ENCODE results near the gene KERA. TPM values are rescaled to one million over a fixed set of nuclear protein-coding genes. Genes with fewer than 3 reads are reported as not detected.

The KERA gene, protein sequence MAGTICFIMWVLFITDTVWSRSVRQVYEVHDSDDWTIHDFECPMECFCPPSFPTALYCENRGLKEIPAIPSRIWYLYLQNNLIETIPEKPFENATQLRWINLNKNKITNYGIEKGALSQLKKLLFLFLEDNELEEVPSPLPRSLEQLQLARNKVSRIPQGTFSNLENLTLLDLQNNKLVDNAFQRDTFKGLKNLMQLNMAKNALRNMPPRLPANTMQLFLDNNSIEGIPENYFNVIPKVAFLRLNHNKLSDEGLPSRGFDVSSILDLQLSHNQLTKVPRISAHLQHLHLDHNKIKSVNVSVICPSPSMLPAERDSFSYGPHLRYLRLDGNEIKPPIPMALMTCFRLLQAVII
- polyA plus RNA-seq, result not detected in 2 replicates

DNA sequence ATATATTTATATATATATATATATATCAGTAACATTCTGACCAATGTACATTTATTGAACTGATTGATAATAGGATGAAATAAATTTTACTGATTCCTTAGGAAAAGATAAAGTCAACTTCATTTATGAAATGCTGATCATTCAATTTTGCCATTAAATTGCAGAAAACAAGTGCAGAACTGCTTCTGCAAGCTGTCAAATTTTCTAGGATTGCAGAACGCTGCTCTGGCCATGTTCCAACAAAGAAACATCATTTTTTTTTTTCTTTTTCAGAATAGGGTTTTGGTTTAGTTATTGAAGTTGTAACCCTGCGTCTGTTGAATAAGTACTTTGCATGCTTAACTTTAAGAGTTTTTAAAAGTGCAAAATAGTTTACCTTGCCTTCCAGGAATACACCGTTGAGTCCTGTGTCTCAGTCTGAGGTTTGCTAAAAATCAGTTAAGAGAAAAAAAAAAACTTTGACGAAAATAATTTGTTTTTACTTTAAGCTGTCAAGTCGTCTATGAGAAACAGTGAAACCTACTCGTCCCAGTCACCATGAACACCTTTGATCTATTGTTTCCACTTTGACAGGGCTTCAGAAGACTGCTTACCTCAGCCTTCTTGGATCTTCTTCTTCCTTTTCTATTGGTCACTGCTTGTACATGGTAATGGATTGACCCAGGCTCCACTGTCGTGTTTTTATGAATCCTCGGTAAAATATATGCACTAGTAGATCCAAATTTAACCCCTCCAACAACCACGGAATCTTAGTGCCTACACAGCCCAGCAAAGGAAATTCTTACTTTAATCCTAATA, at the start of gene KERA:
Gene KERA, minus strand, starts transcription at position 657 of the 798 bp plus-strand sequence. CDS start 1,743 bp downstream, outside the sequence.

DNA sequence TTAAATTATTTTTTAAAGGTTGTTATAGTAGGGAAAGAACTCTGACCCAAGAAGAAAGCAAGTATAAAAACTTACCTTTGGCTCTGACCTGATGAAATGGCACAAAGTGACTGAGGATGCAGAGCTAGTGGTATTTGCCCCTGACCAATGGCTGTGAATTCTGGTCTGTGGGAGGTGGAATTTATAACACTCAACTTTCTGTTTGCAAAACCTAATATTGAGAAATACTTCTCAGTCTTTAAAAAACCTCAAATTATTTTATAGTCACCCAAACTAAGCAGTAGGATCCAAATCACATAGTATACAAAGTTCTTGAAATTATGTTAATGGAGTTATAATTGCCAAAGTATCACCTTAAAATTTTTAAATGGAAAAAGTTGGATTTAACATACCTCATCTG, 53.0 kb downstream of the KERA start, which contains the start of gene EPYC:
Gene EPYC, minus strand, starts transcription at position 101 of the 400 bp plus-strand sequence. CDS start 2,407 bp downstream, outside the sequence.

Other genes starting within 250 kb of the KERA start
- not detected in 2 replicates for gene CCER1, start 102.8 kb downstream of the KERA start, polyA plus RNA-seq
- not detected in 2 replicates for gene EPYC, start 53.1 kb downstream of the KERA start, polyA plus RNA-seq
- not detected in 2 replicates for gene LUM, start 53.5 kb upstream of the KERA start, polyA plus RNA-seq
- gene DCN, start 124.8 kb upstream of the KERA start, polyA plus RNA-seq, result 5.3 and 12.2 TPM in 2 replicates